ENCODE results near the gene HRAS.

DNA sequence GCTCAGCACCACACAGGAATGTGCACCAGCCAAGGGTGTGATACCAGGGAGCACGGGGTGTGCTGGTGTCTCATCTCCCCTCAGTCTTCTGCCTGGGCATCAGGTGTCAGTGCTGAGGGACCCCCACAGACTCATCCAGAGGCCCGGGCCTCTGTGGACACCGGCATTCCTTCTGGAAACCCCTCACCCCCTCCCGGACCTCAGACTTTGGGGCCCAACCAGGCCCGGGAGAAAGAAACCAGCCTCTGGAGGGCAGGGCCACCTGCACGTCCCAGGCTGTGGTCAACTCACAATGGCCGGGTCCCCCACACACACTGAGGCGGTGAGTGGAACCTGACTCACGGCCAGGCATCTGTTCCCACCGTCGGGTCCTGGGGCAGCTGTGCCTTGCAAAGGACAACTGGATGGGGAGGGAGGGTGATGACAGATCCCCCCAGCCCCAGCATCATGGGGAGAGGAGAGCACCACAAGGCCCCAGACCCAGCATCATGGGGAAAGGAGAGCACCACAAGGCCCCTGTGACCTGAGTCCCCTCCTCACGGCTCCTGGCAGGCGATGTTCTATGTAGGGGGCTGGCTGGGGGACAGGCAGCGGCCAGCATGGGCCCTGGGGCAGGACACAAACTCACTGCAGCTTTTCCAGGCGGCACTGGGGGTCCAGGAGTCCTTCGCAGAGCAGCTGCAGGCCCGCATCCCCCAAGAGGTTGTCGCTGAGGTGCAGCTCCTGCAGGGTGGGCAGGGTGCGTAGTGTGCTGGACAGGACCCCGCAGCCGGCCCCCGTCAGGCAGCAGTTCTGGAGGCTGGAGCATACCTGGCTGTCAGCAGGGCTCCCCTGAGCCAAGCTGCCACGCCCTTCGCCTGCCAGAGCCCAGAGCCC lies 35.9 kb downstream of the HRAS start:
- TF ChIP-seq, protein P1, sequence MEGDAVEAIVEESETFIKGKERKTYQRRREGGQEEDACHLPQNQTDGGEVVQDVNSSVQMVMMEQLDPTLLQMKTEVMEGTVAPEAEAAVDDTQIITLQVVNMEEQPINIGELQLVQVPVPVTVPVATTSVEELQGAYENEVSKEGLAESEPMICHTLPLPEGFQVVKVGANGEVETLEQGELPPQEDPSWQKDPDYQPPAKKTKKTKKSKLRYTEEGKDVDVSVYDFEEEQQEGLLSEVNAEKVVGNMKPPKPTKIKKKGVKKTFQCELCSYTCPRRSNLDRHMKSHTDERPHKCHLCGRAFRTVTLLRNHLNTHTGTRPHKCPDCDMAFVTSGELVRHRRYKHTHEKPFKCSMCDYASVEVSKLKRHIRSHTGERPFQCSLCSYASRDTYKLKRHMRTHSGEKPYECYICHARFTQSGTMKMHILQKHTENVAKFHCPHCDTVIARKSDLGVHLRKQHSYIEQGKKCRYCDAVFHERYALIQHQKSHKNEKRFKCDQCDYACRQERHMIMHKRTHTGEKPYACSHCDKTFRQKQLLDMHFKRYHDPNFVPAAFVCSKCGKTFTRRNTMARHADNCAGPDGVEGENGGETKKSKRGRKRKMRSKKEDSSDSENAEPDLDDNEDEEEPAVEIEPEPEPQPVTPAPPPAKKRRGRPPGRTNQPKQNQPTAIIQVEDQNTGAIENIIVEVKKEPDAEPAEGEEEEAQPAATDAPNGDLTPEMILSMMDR (conservative IDR thresholded peaks at IDR 0.05 in 1 of 2, IDR thresholded peaks at IDR 0.05 in 1 of 2; ENCODE audit: extremely low read depth in 1 of 2, insufficient read depth in 1 of 2, low read depth in 1 of 2, low read length in 2 of 2), result no peak
- TF ChIP-seq EZH2 (IDR thresholded peaks at IDR 0.05; ENCODE audit: borderline replicate concordance, low read length), result no peak

Measured in mammary epithelial cell (primary cell).